BLaER1 (cell line): ENCODE measurements around the gene PDIA3.

Experiments used
- H3K27ac ChIP-seq: shearing (Covaris generic); formaldehyde crosslinking; 2 replicates; pipeline ENCODE4 v1.8.1; 2022
- H3K27me3 ChIP-seq: shearing (Covaris generic); formaldehyde crosslinking; 2 replicates; pipeline ENCODE4 v1.8.1; 2022
- H3K36me3 ChIP-seq: shearing (Covaris generic); formaldehyde crosslinking; 2 replicates; pipeline ENCODE4 v1.8.1; 2022
- H3K4me1 ChIP-seq: shearing (Covaris generic); formaldehyde crosslinking; 2 replicates; pipeline ENCODE4 v1.8.1; 2022
- H3K4me2 ChIP-seq: shearing (Covaris generic); formaldehyde crosslinking; 2 replicates; pipeline ENCODE4 v1.8.1; 2022
- H3K4me3 ChIP-seq: shearing (Covaris generic); formaldehyde crosslinking; 2 replicates; pipeline ENCODE4 v1.8.1; 2022
- H3K9ac ChIP-seq: shearing (Covaris generic); formaldehyde crosslinking; 2 replicates; pipeline ENCODE4 v1.8.1; 2022
- H3K9me3 ChIP-seq: shearing (Covaris generic); formaldehyde crosslinking; 2 replicates; pipeline ENCODE4 v1.8.1; 2022
- H4K20me1 ChIP-seq: shearing (Covaris generic); formaldehyde crosslinking; 2 replicates; pipeline ENCODE4 v1.8.1; 2022
- Cebpa-rat ChIP-seq: shearing (Covaris generic); IDR thresholded peaks from 2 replicates; pipeline ENCODE4 v1.8.1; 2022

PDIA3 gene

GRCh38 chr15:43749690-43750345, 3.6 kb downstream of the PDIA3 start:
- Histone ChIP-seq H4K20me1 (peaks cover 80% of the 10 kb centered on the region), H3K36me3 (peaks cover 43% of the 10 kb centered on the region), H3K27ac (no peak overlapping the region), H3K9me3 (no peaks in the 10 kb centered on the region), H3K4me1 (peaks cover 46% of the 10 kb centered on the region), H3K4me3 (peak overlapping the region; percentile 49; the same call in 1 of the 2 replicates), H3K9ac (no peak overlapping the region; the same call in 1 of the 2 replicates), H3K4me2 (peak overlapping the region; percentile 87), H3K27me3 (no peaks in the 10 kb centered on the region)
- 0 out of 2 replicates have a peak, but pooled peaks have one; percentile 29 for TF ChIP-seq Cebpa-rat

- Histone ChIP-seq H4K20me1 (peaks cover 100% of the 10 kb centered on the region), H3K4me2 (no peak overlapping the region), H3K4me1 (peaks cover 40% of the 10 kb centered on the region), H3K27ac (no peak overlapping the region), H3K4me3 (no peak overlapping the region), H3K27me3 (no peaks in the 10 kb centered on the region), H3K9ac (no peak overlapping the region), H3K9me3 (no peaks in the 10 kb centered on the region), H3K36me3 (peaks cover 63% of the 10 kb centered on the region)
- no peak for TF ChIP-seq Cebpa-rat
Measured at GRCh38 chr15:43751885-43752284, 5.6 kb downstream of the PDIA3 start.

DNA sequence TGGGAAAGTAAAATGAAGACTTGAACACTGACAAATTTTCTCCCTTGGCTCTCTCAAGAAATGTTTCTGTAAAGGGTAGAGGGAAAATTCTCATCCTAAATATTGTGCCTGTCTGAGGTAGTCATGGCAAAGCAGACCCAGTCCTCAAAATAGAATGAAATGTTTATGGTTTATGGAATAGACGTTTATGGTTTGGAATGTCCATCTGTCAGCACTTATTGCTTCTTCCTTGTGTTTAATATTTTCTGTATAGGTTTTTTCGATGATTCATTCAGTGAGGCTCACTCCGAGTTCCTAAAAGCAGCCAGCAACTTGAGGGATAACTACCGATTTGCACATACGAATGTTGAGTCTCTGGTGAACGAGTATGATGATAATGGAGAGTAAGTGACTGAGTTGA, 16.6 kb downstream of the PDIA3 start:
- Histone ChIP-seq H3K4me1 (no peaks in the 10 kb centered on the region), H3K27ac (no peak overlapping the region), H3K4me2 (no peak overlapping the region), H3K27me3 (no peaks in the 10 kb centered on the region), H3K36me3 (peaks cover 100% of the 10 kb centered on the region), H3K9ac (no peak overlapping the region), H4K20me1 (peaks cover 52% of the 10 kb centered on the region), H3K9me3 (no peaks in the 10 kb centered on the region), H3K4me3 (no peak overlapping the region)
- TF ChIP-seq Cebpa-rat, result no peak

- Histone ChIP-seq H3K27ac (no peak overlapping the region), H3K4me3 (no peak overlapping the region), H3K4me1 (no peaks in the 10 kb centered on the region), H3K27me3 (no peaks in the 10 kb centered on the region), H3K9ac (no peak overlapping the region), H3K4me2 (no peak overlapping the region), H3K36me3 (peaks cover 100% of the 10 kb centered on the region), H3K9me3 (no peaks in the 10 kb centered on the region), H4K20me1 (peaks cover 50% of the 10 kb centered on the region)
- TF ChIP-seq Cebpa-rat, result no peak
Measured at GRCh38 chr15:43763819-43764446, 17.7 kb downstream of the PDIA3 start.

- H4K20me1 ChIP-seq, result peaks cover 62% of the 10 kb centered on the region
- no peaks in the 10 kb centered on the region for H3K9me3 ChIP-seq
- no peak for TF ChIP-seq Cebpa-rat
- no peaks in the 10 kb centered on the region for H3K27me3 ChIP-seq
- H3K9ac ChIP-seq, result no peak overlapping the region
- no peak overlapping the region for H3K4me3 ChIP-seq
- peaks cover 98% of the 10 kb centered on the region for H3K36me3 ChIP-seq
- no peak overlapping the region for H3K27ac ChIP-seq
- H3K4me2 ChIP-seq, result no peak overlapping the region
- peaks cover 8% of the 10 kb centered on the region for H3K4me1 ChIP-seq
Measured at GRCh38 chr15:43769584-43770228, 23.5 kb downstream of the PDIA3 start.

- Histone ChIP-seq H3K27ac (no peak overlapping the region), H3K36me3 (peaks cover 77% of the 10 kb centered on the region), H4K20me1 (peaks cover 74% of the 10 kb centered on the region), H3K9ac (no peak overlapping the region), H3K4me1 (peaks cover 28% of the 10 kb centered on the region), H3K4me2 (no peak overlapping the region), H3K4me3 (no peak overlapping the region), H3K27me3 (no peaks in the 10 kb centered on the region), H3K9me3 (no peaks in the 10 kb centered on the region)
- TF ChIP-seq Cebpa-rat, result no peak
Measured at GRCh38 chr15:43771816-43772215, 25.6 kb downstream of the PDIA3 start.

DNA sequence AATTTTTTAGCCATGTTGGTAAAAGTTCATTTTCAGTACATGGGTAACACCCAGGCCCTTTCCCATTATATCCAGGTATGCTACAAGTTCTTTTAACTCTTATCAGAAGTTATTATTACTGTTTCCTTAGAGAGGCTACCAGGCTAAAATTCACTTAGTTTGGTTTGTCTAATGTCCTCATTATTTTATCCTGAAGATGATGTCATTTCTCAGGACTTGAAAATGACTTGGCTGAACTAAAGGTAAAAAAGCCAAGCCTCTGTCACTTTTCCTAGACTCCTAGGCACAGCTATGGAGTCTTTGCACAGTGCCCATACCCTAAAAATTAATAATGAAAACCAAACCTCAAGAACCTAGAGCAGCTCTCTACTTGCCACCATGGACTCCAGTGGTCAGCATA, 26.4 kb downstream of the PDIA3 start:
- H3K27ac ChIP-seq, result no peak overlapping the region
- H3K4me2 ChIP-seq, result no peak overlapping the region
- H3K36me3 ChIP-seq, result peaks cover 69% of the 10 kb centered on the region
- H3K9me3 ChIP-seq, result no peaks in the 10 kb centered on the region
- H3K4me3 ChIP-seq, result no peak overlapping the region
- peaks cover 74% of the 10 kb centered on the region for H4K20me1 ChIP-seq
- H3K27me3 ChIP-seq, result no peaks in the 10 kb centered on the region
- no peak overlapping the region for H3K9ac ChIP-seq
- H3K4me1 ChIP-seq, result peaks cover 30% of the 10 kb centered on the region
- no peak for TF ChIP-seq Cebpa-rat

GRCh38 chr15:43774062-43774461, 27.8 kb downstream of the PDIA3 start:
- Histone ChIP-seq H3K27ac (no peak overlapping the region), H3K4me2 (no peak overlapping the region), H3K4me1 (peaks cover 39% of the 10 kb centered on the region), H3K27me3 (no peaks in the 10 kb centered on the region), H3K9ac (no peak overlapping the region), H3K9me3 (no peaks in the 10 kb centered on the region), H4K20me1 (peaks cover 65% of the 10 kb centered on the region), H3K36me3 (peaks cover 54% of the 10 kb centered on the region), H3K4me3 (no peak overlapping the region)
- no peak for TF ChIP-seq Cebpa-rat

DNA sequence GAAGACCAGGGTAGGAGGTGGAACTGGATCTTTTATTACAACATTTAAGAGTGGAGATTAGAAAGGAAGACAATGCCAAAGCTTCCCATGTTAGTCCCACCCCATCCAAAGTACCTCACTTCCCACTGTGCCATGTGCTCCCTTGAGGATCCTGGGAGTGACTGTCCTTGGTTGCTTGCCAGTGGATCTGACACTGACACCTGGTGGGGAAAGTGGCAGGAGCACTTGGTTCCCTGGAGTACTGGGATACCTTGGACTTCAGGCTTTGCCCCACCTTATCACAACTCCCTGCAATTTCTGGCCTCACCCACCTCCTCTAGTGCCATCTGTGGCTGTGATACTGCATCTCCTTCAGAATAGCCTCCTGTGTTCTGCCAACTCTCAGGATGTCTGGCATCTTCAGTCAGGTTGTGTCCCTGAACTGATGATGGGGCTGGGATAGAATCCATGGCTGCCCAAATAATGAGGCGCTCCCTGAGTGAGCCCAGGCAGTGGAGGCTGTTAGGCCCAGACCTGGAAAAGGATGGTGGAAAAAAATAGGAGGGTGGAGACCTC, 29.2 kb downstream of the PDIA3 start:
- Histone ChIP-seq H3K4me3 (peak overlapping the region; percentile 67), H3K27ac (0 out of 2 replicates have a peak overlapping the region, but pooled peaks have one; percentile 0), H3K4me1 (peaks cover 39% of the 10 kb centered on the region), H3K27me3 (no peaks in the 10 kb centered on the region), H3K36me3 (peaks cover 40% of the 10 kb centered on the region), H4K20me1 (peaks cover 53% of the 10 kb centered on the region), H3K9me3 (no peaks in the 10 kb centered on the region), H3K9ac (no peak overlapping the region), H3K4me2 (peak overlapping the region; percentile 93)
- no peak for TF ChIP-seq Cebpa-rat
